ENCODE results near the gene ASB5.

DNA sequence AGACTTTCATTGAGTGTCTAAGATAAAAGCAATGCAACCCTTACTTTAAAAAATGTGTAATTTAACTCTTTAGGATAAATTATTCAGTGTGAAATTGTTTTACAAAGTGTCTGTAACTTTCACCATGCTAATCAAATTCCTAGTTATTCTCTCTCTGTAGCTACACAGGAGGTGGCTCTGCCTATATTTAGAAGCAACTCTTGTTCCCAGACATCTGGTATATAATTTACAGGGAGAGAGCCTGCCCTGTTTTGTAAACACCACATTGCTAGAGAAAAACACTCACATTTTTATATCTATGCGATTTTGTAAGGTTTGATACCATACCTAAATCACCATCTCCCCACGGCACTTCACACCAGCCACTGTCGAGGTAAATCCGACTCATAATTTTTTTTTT, 38.2 kb downstream of the ASB5 start:
- TF ChIP-seq POLR2A (IDR thresholded peaks at IDR 0.05; ENCODE audit: low read length) (no peak), GATA1 (IDR thresholded peaks at IDR 0.05; ENCODE audit: low read depth, low read length) (no peak)

Data from erythroblast (primary cell).